Adrenal gland (tissue), 5 donors: ENCODE measurements around the gene SLC39A1.

Source experiments
- POLR2A ChIP-seq, 2 donors: fragments of 450-650 bp; IDR thresholded peaks; one replicate each; pipeline ENCODE4 v1.6.1; 2017; ENCODE audit warnings: antibody characterized with exemption in 2 of 2, mild to moderate bottlenecking in 2 of 2, moderate library complexity in 1 of 2
- TF ChIP-seq, protein P1 (sequence below), 6 experiments: fragments of 450-650 bp in 4 of 6; fragments of 200-600 bp in 2 of 6; sonication (generic) in 1 of 6; IDR thresholded peaks; 1 replicate in 5 of 6; 2 replicates in 1 of 6; pipeline versions ENCODE4 v1.5.1 to v1.8.0; 2016 to 2021; ENCODE audit warnings: antibody characterized with exemption in 6 of 6, mild to moderate bottlenecking in 2 of 6, moderate library complexity in 1 of 6
- donor health status: DM: no; HTN: no; CAD: no.

DNA sequence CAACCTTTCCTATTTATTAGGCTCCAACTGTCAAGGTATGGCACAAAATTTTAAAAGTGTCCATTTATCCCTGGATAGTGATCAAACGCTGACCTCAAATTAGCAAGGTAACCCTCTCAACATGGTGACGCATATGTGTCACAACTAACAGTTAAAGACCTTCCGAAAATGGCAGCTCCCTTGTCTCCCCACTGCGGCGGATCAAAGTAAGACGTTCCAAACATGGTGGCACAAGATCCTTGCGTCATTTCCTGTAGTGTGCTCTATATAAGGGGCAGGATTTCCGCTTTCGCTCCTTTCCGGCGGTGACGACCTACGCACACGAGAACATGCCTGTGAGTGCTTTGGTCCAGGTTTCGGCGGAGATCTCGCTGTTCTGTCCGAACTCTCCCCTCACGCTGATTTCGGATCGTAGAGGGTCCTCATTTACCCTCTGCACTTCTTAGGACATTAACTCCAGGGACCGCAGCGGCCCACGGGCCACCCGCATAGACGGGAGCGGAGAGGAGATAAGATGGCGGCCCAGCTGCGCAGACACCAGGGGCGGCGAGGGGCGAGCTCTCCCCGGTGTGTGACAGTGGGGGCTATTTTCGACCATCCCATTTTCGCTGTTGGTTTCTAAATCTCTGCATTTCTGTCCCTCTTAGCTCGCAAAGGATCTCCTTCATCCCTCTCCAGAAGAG lies 27.3 kb upstream of the SLC39A1 start, which contains the start of gene RPS27:
- TF ChIP-seq, protein P1, sequence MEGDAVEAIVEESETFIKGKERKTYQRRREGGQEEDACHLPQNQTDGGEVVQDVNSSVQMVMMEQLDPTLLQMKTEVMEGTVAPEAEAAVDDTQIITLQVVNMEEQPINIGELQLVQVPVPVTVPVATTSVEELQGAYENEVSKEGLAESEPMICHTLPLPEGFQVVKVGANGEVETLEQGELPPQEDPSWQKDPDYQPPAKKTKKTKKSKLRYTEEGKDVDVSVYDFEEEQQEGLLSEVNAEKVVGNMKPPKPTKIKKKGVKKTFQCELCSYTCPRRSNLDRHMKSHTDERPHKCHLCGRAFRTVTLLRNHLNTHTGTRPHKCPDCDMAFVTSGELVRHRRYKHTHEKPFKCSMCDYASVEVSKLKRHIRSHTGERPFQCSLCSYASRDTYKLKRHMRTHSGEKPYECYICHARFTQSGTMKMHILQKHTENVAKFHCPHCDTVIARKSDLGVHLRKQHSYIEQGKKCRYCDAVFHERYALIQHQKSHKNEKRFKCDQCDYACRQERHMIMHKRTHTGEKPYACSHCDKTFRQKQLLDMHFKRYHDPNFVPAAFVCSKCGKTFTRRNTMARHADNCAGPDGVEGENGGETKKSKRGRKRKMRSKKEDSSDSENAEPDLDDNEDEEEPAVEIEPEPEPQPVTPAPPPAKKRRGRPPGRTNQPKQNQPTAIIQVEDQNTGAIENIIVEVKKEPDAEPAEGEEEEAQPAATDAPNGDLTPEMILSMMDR (IDR thresholded peaks at IDR 0.05) = peak in 1 of 6 experiments; percentile 20
- peak; percentile 95 to 97 for TF ChIP-seq POLR2A (IDR thresholded peaks at IDR 0.05)
